Epithelial cell of esophagus (primary cell): ENCODE results near the gene IPCEF1.
"Not testable (repeated sequence)": the region's sequence is repeated elsewhere in the genome, so short reads cannot be mapped to it uniquely, and the experiment has no call there.

Experiments used
- DNase-seq: peaks from one replicate; pipeline ENCODE4 v3.0.0; 2010; ENCODE audit warnings: low read depth
- H3K4me3 ChIP-seq: 2 replicates; pipeline ENCODE4 v1.5.1; 2011; ENCODE audit warnings: mild to moderate bottlenecking, low read length, control low read depth
- CTCF ChIP-seq: IDR thresholded peaks from 2 replicates; pipeline ENCODE4 v1.5.1; 2011; ENCODE audit warnings: low read depth, mild to moderate bottlenecking, low read length, control low read depth, inconsistent platforms; ENCODE audit not compliant: insufficient read depth; ENCODE audit errors: missing control alignments

Gene IPCEF1

GRCh38 chr6:154202958-154203357 is 153.6 kb downstream of the IPCEF1 start:
- TF ChIP-seq CTCF, result no peak
- no peak for DNase-seq

GRCh38 chr6:154202339-154202738 is 154.3 kb downstream of the IPCEF1 start:
- no peak overlapping the region for H3K4me3 ChIP-seq
- DNase-seq, result peak; percentile 10
- no peak for TF ChIP-seq CTCF

More at GRCh38 chr6:154202958-154203357, 153.6 kb downstream of the IPCEF1 start:
- H3K4me3 ChIP-seq, result no peak overlapping the region

GRCh38 chr6:154201688-154202087 is 154.9 kb downstream of the IPCEF1 start:
- DNase-seq, H3K4me3 ChIP-seq: not testable (repeated sequence)

GRCh38 chr6:154197196-154197860 is 159.3 kb downstream of the IPCEF1 start:
- peak; percentile 38 for DNase-seq

GRCh38 chr6:154196333-154196885 is 160.2 kb downstream of the IPCEF1 start:
- DNase-seq, result no peak
- no peak overlapping the region for H3K4me3 ChIP-seq
- TF ChIP-seq CTCF, result no peak

More at GRCh38 chr6:154197196-154197860, 159.3 kb downstream of the IPCEF1 start:
- H3K4me3 ChIP-seq, result no peak overlapping the region
- TF ChIP-seq CTCF, result no peak

GRCh38 chr6:154187714-154188113 is 168.9 kb downstream of the IPCEF1 start:
- TF ChIP-seq CTCF, result no peak
- H3K4me3 ChIP-seq, result no peak overlapping the region
- no peak for DNase-seq

- no peak for DNase-seq
- H3K4me3 ChIP-seq, result no peak overlapping the region
- TF ChIP-seq CTCF, result no peak
Observed at GRCh38 chr6:154187203-154187602, 169.4 kb downstream of the IPCEF1 start.
